ENCODE results near the gene WWOX.

WWOX gene

GRCh38 chr16:78920621-78921020 is 821.2 kb downstream of the WWOX start:
- Histone ChIP-seq H3K27me3 (ENCODE audit: control insufficient read depth, insufficient read depth, low read length) (no peaks in the 10 kb centered on the region), H3K36me3 (ENCODE audit: control insufficient read depth, insufficient read depth, low read length) (no peaks in the 10 kb centered on the region), H3K4me1 (ENCODE audit: control insufficient read depth, insufficient read depth, low read length) (no peaks in the 10 kb centered on the region), H3K27ac (ENCODE audit: low read depth, low read length) (no peak overlapping the region), H3K9ac (ENCODE audit: low read depth, low read length) (no peak overlapping the region), H3K4me3 (ENCODE audit: low read depth, low read length) (no peak overlapping the region), H3K9me3 (ENCODE audit: control insufficient read depth, insufficient read depth, low read length) (peaks cover 29% of the 10 kb centered on the region)

DNA sequence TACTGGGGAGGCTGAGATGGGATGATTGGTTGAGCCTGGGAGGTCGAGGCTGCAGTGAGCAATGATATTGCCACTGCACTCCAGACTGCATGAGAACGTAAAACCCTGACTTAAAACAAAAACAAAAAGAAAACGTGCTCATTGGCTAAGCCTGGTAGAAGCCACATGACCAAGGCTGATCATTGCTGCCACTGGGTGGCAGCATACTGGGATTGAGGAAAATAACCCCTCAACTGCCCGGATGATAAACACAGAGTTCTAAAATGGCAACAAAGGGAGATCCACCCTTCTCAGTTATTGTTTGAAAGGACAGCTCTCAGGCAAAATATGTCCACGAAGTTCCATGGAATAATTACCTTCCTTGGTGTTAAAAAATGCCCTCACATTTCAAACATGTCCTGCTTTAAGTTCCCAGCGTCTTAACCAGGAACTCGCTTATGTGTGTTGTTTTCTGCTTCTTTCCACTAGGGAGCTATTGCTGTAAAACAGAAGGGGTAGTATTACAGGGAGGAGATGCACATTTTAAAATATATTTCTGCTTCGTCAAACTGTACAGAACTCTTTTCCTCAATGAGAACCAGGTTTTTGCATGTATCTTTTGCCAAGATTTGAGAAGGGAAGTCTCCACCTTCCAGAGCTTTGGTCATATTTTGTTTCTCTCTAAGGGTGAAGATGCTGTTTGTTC is 825.8 kb downstream of the WWOX start:
- H3K9ac ChIP-seq (ENCODE audit: low read depth, low read length) = no peak overlapping the region
- H3K36me3 ChIP-seq (ENCODE audit: control insufficient read depth, insufficient read depth, low read length) = no peaks in the 10 kb centered on the region
- H3K27me3 ChIP-seq (ENCODE audit: control insufficient read depth, insufficient read depth, low read length) = no peaks in the 10 kb centered on the region
- H3K9me3 ChIP-seq (ENCODE audit: control insufficient read depth, insufficient read depth, low read length) = peaks cover 23% of the 10 kb centered on the region
- H3K4me3 ChIP-seq (ENCODE audit: low read depth, low read length) = no peak overlapping the region
- no peaks in the 10 kb centered on the region for H3K4me1 ChIP-seq (ENCODE audit: control insufficient read depth, insufficient read depth, low read length)
- H3K27ac ChIP-seq (ENCODE audit: low read depth, low read length) = no peak overlapping the region

GRCh38 chr16:78926723-78927210 is 827.3 kb downstream of the WWOX start:
- H3K9me3 ChIP-seq (ENCODE audit: control insufficient read depth, insufficient read depth, low read length) = peaks cover 9% of the 10 kb centered on the region
- H3K36me3 ChIP-seq (ENCODE audit: control insufficient read depth, insufficient read depth, low read length) = no peaks in the 10 kb centered on the region
- no peak overlapping the region for H3K4me3 ChIP-seq (ENCODE audit: low read depth, low read length)
- no peak overlapping the region for H3K27ac ChIP-seq (ENCODE audit: low read depth, low read length)
- H3K4me1 ChIP-seq (ENCODE audit: control insufficient read depth, insufficient read depth, low read length) = no peaks in the 10 kb centered on the region
- H3K27me3 ChIP-seq (ENCODE audit: control insufficient read depth, insufficient read depth, low read length) = no peaks in the 10 kb centered on the region
- no peak overlapping the region for H3K9ac ChIP-seq (ENCODE audit: low read depth, low read length)

DNA sequence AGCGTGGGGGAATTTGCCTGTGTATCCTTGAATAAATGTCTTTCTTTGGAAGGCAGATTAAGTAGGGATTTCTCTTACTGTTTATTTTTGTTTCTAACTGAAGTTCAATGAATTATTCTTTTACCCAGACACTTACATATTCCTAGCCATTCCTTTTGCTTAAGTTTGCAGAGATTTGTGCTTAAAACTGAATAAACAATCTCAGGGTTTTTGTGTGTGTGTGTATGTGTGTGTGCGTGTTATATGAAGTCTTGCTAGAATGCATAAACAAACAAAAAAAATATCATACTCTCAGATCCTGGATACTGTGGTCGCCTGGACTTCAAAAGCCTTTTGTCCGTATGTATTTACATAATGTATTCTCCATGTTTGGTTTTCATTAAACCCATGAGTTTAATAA is 828.3 kb downstream of the WWOX start:
- Histone ChIP-seq H3K27ac (ENCODE audit: low read depth, low read length) (no peak overlapping the region), H3K9ac (ENCODE audit: low read depth, low read length) (no peak overlapping the region), H3K4me3 (ENCODE audit: low read depth, low read length) (no peak overlapping the region), H3K4me1 (ENCODE audit: control insufficient read depth, insufficient read depth, low read length) (no peaks in the 10 kb centered on the region), H3K36me3 (ENCODE audit: control insufficient read depth, insufficient read depth, low read length) (no peaks in the 10 kb centered on the region), H3K9me3 (ENCODE audit: control insufficient read depth, insufficient read depth, low read length) (0 out of 2 replicates have a peak, but pooled peaks cover under 1% of the 10 kb centered on the region), H3K27me3 (ENCODE audit: control insufficient read depth, insufficient read depth, low read length) (no peaks in the 10 kb centered on the region)

GRCh38 chr16:78929841-78930240 is 830.4 kb downstream of the WWOX start:
- Histone ChIP-seq H3K9me3 (ENCODE audit: control insufficient read depth, insufficient read depth, low read length) (no peaks in the 10 kb centered on the region), H3K36me3 (ENCODE audit: control insufficient read depth, insufficient read depth, low read length) (no peaks in the 10 kb centered on the region), H3K4me1 (ENCODE audit: control insufficient read depth, insufficient read depth, low read length) (no peaks in the 10 kb centered on the region), H3K9ac (ENCODE audit: low read depth, low read length) (no peak overlapping the region), H3K27ac (ENCODE audit: low read depth, low read length) (no peak overlapping the region), H3K27me3 (ENCODE audit: control insufficient read depth, insufficient read depth, low read length) (no peaks in the 10 kb centered on the region), H3K4me3 (ENCODE audit: low read depth, low read length) (no peak overlapping the region)

GRCh38 chr16:78930561-78930960 is 831.1 kb downstream of the WWOX start:
- H3K27me3 ChIP-seq (ENCODE audit: control insufficient read depth, insufficient read depth, low read length) = no peaks in the 10 kb centered on the region
- H3K36me3 ChIP-seq (ENCODE audit: control insufficient read depth, insufficient read depth, low read length) = no peaks in the 10 kb centered on the region
- H3K9me3 ChIP-seq (ENCODE audit: control insufficient read depth, insufficient read depth, low read length) = no peaks in the 10 kb centered on the region
- H3K4me1 ChIP-seq (ENCODE audit: control insufficient read depth, insufficient read depth, low read length) = no peaks in the 10 kb centered on the region
- no peak overlapping the region for H3K9ac ChIP-seq (ENCODE audit: low read depth, low read length)
- H3K27ac ChIP-seq (ENCODE audit: low read depth, low read length) = no peak overlapping the region
- no peak overlapping the region for H3K4me3 ChIP-seq (ENCODE audit: low read depth, low read length)

- Histone ChIP-seq H3K36me3 (ENCODE audit: control insufficient read depth, insufficient read depth, low read length) (no peaks in the 10 kb centered on the region), H3K9me3 (ENCODE audit: control insufficient read depth, insufficient read depth, low read length) (no peaks in the 10 kb centered on the region), H3K4me3 (ENCODE audit: low read depth, low read length) (no peak overlapping the region), H3K9ac (ENCODE audit: low read depth, low read length) (no peak overlapping the region), H3K4me1 (ENCODE audit: control insufficient read depth, insufficient read depth, low read length) (no peaks in the 10 kb centered on the region), H3K27ac (ENCODE audit: low read depth, low read length) (no peak overlapping the region), H3K27me3 (ENCODE audit: control insufficient read depth, insufficient read depth, low read length) (no peaks in the 10 kb centered on the region)
Observed at GRCh38 chr16:78931267-78931666, 831.8 kb downstream of the WWOX start.

- H3K9ac ChIP-seq (ENCODE audit: low read depth, low read length) = no peak overlapping the region
- no peaks in the 10 kb centered on the region for H3K4me1 ChIP-seq (ENCODE audit: control insufficient read depth, insufficient read depth, low read length)
- H3K4me3 ChIP-seq (ENCODE audit: low read depth, low read length) = no peak overlapping the region
- H3K27me3 ChIP-seq (ENCODE audit: control insufficient read depth, insufficient read depth, low read length) = no peaks in the 10 kb centered on the region
- H3K9me3 ChIP-seq (ENCODE audit: control insufficient read depth, insufficient read depth, low read length) = no peaks in the 10 kb centered on the region
- no peak overlapping the region for H3K27ac ChIP-seq (ENCODE audit: low read depth, low read length)
- no peaks in the 10 kb centered on the region for H3K36me3 ChIP-seq (ENCODE audit: control insufficient read depth, insufficient read depth, low read length)
Observed at GRCh38 chr16:78931678-78932077, 832.2 kb downstream of the WWOX start.

- Histone ChIP-seq H3K9me3 (ENCODE audit: control insufficient read depth, insufficient read depth, low read length) (no peaks in the 10 kb centered on the region), H3K27ac (ENCODE audit: low read depth, low read length) (no peak overlapping the region), H3K4me1 (ENCODE audit: control insufficient read depth, insufficient read depth, low read length) (no peaks in the 10 kb centered on the region), H3K4me3 (ENCODE audit: low read depth, low read length) (no peak overlapping the region), H3K27me3 (ENCODE audit: control insufficient read depth, insufficient read depth, low read length) (no peaks in the 10 kb centered on the region), H3K9ac (ENCODE audit: low read depth, low read length) (no peak overlapping the region), H3K36me3 (ENCODE audit: control insufficient read depth, insufficient read depth, low read length) (no peaks in the 10 kb centered on the region)
Observed at GRCh38 chr16:78932355-78932943, 833.0 kb downstream of the WWOX start.

- Histone ChIP-seq H3K9me3 (ENCODE audit: control insufficient read depth, insufficient read depth, low read length) (no peaks in the 10 kb centered on the region), H3K9ac (ENCODE audit: low read depth, low read length) (no peak overlapping the region), H3K27me3 (ENCODE audit: control insufficient read depth, insufficient read depth, low read length) (no peaks in the 10 kb centered on the region), H3K4me1 (ENCODE audit: control insufficient read depth, insufficient read depth, low read length) (no peaks in the 10 kb centered on the region), H3K36me3 (ENCODE audit: control insufficient read depth, insufficient read depth, low read length) (no peaks in the 10 kb centered on the region), H3K27ac (ENCODE audit: low read depth, low read length) (no peak overlapping the region), H3K4me3 (ENCODE audit: low read depth, low read length) (no peak overlapping the region)
Observed at GRCh38 chr16:78936060-78936459, 836.6 kb downstream of the WWOX start.

DNA sequence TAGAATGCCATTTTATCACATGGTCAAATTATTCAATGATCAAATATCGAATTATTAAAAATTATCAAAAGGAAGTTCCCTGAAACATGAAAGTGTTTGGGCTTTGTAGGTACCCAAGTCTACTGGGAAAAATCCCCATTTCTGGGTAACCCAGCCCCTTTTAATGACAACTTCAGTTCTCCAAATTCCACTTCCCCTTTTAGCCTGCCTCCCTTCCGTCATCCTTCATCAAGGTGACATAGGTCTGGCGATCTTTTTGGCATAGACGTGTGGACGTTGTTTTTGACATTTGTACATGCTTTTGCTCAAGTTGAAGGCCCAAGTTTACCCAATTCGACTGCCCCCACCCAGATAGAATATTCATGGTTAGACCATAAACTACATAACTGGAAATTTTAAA is 840.1 kb downstream of the WWOX start:
- no peaks in the 10 kb centered on the region for H3K4me1 ChIP-seq (ENCODE audit: control insufficient read depth, insufficient read depth, low read length)
- no peaks in the 10 kb centered on the region for H3K36me3 ChIP-seq (ENCODE audit: control insufficient read depth, insufficient read depth, low read length)
- no peak overlapping the region for H3K27ac ChIP-seq (ENCODE audit: low read depth, low read length)
- H3K4me3 ChIP-seq (ENCODE audit: low read depth, low read length) = no peak overlapping the region
- no peak overlapping the region for H3K9ac ChIP-seq (ENCODE audit: low read depth, low read length)
- no peaks in the 10 kb centered on the region for H3K27me3 ChIP-seq (ENCODE audit: control insufficient read depth, insufficient read depth, low read length)
- H3K9me3 ChIP-seq (ENCODE audit: control insufficient read depth, insufficient read depth, low read length) = no peaks in the 10 kb centered on the region
